ENCODE measurements around the gene FRAS1. TPM values are rescaled to one million over a fixed set of nuclear protein-coding genes. Genes with fewer than 3 reads are reported as not detected.

Gene FRAS1
- total and polyA plus RNA-seq, 9 of the 15 experiments (the other 6 are each of a cell fraction or from before 2014, with no cell fraction given) = under 0.01 to 0.11 (median 0.04) TPM; not detected in 2

GRCh38 chr4:78484574-78484973, 427.5 kb downstream of the FRAS1 start:
- in situ Hi-C loops (cut with MboI) (loop anchor here (10.0 kb wide), 1 partner anchor 530 kb away; no protein-coding TSS in a partner anchor), intact Hi-C loops (cut with micrococcal nuclease) (no loop called here)
- Histone ChIP-seq H3K27me3 (ENCODE audit: control insufficient read depth in 2 of 2, insufficient read depth in 2 of 2, low read length in 2 of 2) (no peaks in the 10 kb centered on the region), H4K20me1 (replicated peaks; ENCODE audit: control insufficient read depth, insufficient read depth, low read length) (no peaks in the 10 kb centered on the region), H2AFZ (ENCODE audit: low read depth, low read length) (no peak overlapping the region), H3K4me2 (ENCODE audit: insufficient read depth, low read length) (no peak overlapping the region), H3K9ac (ENCODE audit: insufficient read depth in 1 of 2, low read depth in 2 of 2, low read length in 2 of 2) (no peak overlapping the region), H3K9me1 (ENCODE audit: control insufficient read depth, insufficient read depth, low read length) (no peaks in the 10 kb centered on the region), H3K79me2 (ENCODE audit: control insufficient read depth, insufficient read depth, low read length) (no peaks in the 10 kb centered on the region), H3K36me3 (ENCODE audit: control insufficient read depth, insufficient read depth, low read length) (no peaks in the 10 kb centered on the region), H3K27ac (ENCODE audit: extremely low read depth, low read depth, low read length) (no peak overlapping the region), H3K4me3 (no peak overlapping the region), H3K4me1 (replicated peaks in 1 of 2; ENCODE audit: control insufficient read depth in 2 of 2, insufficient read depth in 2 of 2, low read length in 2 of 2) (peaks cover 0 to 19% of the 10 kb centered on the region in 2 experiments; a peak in 2 of 5 replicates), H3K9me3 (replicated peaks; ENCODE audit: control insufficient read depth, insufficient read depth, low read depth, low read length) (no peaks in the 10 kb centered on the region)
- peak; percentile 65 for FAIRE-seq
- WGBS (ENCODE audit: insufficient coverage, low coverage, missing lambda C conversion rate) = 2% methylated on average over 2 of the region's 2 CpGs
- BruUV-seq (replicated peaks) = no TSS peak
- POLR2A ChIA-PET = no interaction called here
- DNase-seq (ENCODE audit: extremely low read depth in 1 of 4, low spot score in 3 of 4) = peak; percentile 33 to 72 (median 46)
- CTCF ChIA-PET (ENCODE audit: low intra/inter-chr PET ratio) = no interaction called here
- ATAC-seq = peak; percentile 86
- TF ChIP-seq LEF1 (IDR thresholded peaks at IDR 0.05) = peak; percentile 91
- peak; percentile 75; the same call in 1 of the 2 replicates for TF ChIP-seq ADNP (tag; IDR thresholded peaks at IDR 0.05)
- TF ChIP-seq AFF1 (IDR thresholded peaks at IDR 0.05; ENCODE audit: low read depth in 1 of 2, partially characterized antibody in 2 of 2) = peak in 1 of 2 experiments; percentile 64
- TF ChIP-seq, protein P1, sequence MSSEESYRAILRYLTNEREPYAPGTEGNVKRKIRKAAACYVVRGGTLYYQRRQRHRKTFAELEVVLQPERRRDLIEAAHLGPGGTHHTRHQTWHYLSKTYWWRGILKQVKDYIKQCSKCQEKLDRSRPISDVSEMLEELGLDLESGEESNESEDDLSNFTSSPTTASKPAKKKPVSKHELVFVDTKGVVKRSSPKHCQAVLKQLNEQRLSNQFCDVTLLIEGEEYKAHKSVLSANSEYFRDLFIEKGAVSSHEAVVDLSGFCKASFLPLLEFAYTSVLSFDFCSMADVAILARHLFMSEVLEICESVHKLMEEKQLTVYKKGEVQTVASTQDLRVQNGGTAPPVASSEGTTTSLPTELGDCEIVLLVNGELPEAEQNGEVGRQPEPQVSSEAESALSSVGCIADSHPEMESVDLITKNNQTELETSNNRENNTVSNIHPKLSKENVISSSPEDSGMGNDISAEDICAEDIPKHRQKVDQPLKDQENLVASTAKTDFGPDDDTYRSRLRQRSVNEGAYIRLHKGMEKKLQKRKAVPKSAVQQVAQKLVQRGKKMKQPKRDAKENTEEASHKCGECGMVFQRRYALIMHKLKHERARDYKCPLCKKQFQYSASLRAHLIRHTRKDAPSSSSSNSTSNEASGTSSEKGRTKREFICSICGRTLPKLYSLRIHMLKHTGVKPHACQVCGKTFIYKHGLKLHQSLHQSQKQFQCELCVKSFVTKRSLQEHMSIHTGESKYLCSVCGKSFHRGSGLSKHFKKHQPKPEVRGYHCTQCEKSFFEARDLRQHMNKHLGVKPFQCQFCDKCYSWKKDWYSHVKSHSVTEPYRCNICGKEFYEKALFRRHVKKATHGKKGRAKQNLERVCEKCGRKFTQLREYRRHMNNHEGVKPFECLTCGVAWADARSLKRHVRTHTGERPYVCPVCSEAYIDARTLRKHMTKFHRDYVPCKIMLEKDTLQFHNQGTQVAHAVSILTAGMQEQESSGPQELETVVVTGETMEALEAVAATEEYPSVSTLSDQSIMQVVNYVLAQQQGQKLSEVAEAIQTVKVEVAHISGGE (CRISPR knock-in tag; IDR thresholded peaks at IDR 0.05) = peak in 1 of 3 experiments; percentile 64; a peak in 2 of 6 replicates
- peak; percentile 59; the same call in 1 of the 2 replicates for TF ChIP-seq MBD2 (IDR thresholded peaks at IDR 0.05; ENCODE audit: borderline replicate concordance, low read depth)
- no peak for TF ChIP-seq NUFIP1 (IDR thresholded peaks at IDR 0.05; ENCODE audit: partially characterized antibody)
